Activated naive CD8-positive, alpha-beta T cell treated with anti-CD3 and anti-CD28 coated beads for 36 hours (primary cell): Measurements from ENCODE around the gene PARP15. TPM values are rescaled to one million over a fixed set of nuclear protein-coding genes. Genes with fewer than 3 reads are reported as not detected.

Source experiments
- DNase-seq: peaks from one replicate; pipeline ENCODE4 v3.0.0; 2021
- H3K27ac Mint-ChIP-seq: one replicate; pipeline ENCODE4 v1.8.0; 2022; ENCODE audit warnings: mild to moderate bottlenecking, moderate library complexity, mixed read lengths
- H3K27me3 Mint-ChIP-seq: one replicate; pipeline ENCODE4 v1.8.0; 2022; ENCODE audit warnings: mild to moderate bottlenecking, mixed read lengths
- H3K36me3 Mint-ChIP-seq: one replicate; pipeline ENCODE4 v1.8.0; 2021; ENCODE audit warnings: mild to moderate bottlenecking, mixed read lengths
- H3K4me1 Mint-ChIP-seq: one replicate; pipeline ENCODE4 v1.8.0; 2021; ENCODE audit warnings: mixed read lengths
- H3K4me3 Mint-ChIP-seq: one replicate; pipeline ENCODE4 v1.8.0; 2022; ENCODE audit warnings: mild to moderate bottlenecking, moderate library complexity, mixed read lengths
- H3K9me3 Mint-ChIP-seq: one replicate; pipeline ENCODE4 v1.8.0; 2022; ENCODE audit warnings: mixed read lengths
- total RNA-seq, 2 experiments: library from RNA; stranded (reverse); gene quantifications; one replicate each; pipeline ENCODE4 v1.2.3, GENCODE V29; 2021

PARP15 gene
- total RNA-seq, 2 experiments from 2014 or later = 8.7 to 9.1 TPM

DNA sequence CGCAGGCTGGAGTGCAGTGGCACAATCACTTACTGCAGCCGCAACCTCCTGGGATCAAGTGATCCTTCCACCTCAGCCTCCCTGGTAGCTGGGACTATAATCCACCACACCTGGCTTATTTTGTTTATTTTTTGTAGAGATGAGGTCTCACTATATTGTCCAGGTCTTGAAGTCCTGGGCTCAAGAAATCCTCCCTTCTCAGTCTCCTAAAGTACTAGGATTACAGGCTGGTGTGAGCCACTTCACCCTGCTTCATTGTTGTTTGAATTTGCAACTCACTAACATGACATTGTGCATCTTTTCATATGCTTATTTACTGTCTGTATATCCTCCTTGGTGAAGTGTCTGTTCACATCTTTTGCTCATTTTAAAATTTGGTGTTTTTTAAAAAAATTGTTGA lies 10.1 kb downstream of the PARP15 start:
- Mint-ChIP-seq H3K27me3 (no peaks in the 10 kb centered on the region), H3K4me1 (peaks cover 43% of the 10 kb centered on the region), H3K9me3 (peaks cover 9% of the 10 kb centered on the region), H3K27ac (no peak overlapping the region), H3K4me3 (no peak overlapping the region), H3K36me3 (peaks cover 38% of the 10 kb centered on the region)
- DNase-seq = no peak

DNA sequence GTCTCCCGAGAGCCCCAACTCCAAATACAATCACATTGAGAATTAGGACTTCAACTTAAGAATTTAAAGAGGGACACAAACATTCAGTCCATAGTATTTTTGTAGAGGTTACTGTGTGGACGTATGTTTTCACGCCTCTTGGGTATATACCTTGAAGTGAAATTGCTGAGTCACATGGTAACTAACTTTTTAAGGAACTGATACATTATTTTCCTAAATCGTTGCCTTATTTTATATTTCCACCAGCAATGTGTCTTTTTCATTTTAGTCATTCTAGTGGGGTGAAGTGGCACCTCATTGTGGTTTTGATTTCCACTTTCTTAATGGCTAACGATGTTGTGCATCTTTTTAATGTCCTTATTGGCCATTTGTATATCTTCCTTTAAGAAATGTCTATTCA lies 11.8 kb downstream of the PARP15 start:
- Mint-ChIP-seq H3K9me3 (peaks cover 1% of the 10 kb centered on the region), H3K36me3 (peaks cover 24% of the 10 kb centered on the region), H3K27me3 (no peaks in the 10 kb centered on the region), H3K4me1 (peaks cover 37% of the 10 kb centered on the region), H3K27ac (peak overlapping the region; percentile 36), H3K4me3 (no peak overlapping the region)
- DNase-seq = no peak

DNA sequence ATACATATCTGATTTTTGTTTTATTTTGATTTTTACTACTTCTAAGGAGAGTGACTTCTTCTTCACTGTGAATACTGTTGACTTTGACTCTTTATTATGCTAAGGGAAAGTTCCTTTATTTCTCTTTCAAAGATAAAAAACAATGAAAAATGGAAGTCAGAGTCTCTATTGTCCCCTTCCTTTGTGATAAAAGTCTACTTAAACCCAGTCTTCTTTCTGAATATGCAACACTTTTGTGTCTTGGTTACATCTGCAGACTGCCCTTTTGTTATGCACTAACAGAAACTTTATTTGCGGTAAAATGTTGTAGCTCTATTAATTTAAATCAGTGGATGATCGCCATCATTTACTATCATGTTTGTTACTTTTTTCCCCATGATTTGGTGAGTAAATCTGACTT lies 13.2 kb downstream of the PARP15 start:
- Mint-ChIP-seq H3K4me3 (no peak overlapping the region), H3K27ac (no peak overlapping the region), H3K9me3 (peaks cover 1% of the 10 kb centered on the region), H3K27me3 (no peaks in the 10 kb centered on the region), H3K36me3 (peaks cover 19% of the 10 kb centered on the region), H3K4me1 (peaks cover 31% of the 10 kb centered on the region)
- DNase-seq = no peak

DNA sequence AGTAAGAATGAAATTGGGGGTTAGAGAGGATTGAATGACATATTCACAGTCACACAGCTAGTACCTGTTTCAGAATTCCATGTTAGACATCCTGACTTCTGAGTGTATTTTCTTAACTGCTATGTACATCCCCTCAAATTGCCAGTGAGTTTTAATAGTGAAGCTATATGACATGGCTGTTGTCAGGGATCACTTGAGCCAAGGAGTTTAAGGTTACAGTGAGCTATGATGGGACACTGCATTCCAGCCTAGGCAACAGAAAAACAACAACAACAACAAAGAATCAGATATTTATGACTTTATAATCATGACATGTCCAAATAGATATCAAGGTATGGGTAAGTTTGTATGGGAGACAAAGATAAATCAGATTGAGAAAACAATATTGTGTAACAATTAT lies 16.6 kb downstream of the PARP15 start:
- Mint-ChIP-seq H3K36me3 (peaks cover 29% of the 10 kb centered on the region), H3K27ac (no peak overlapping the region), H3K27me3 (no peaks in the 10 kb centered on the region), H3K4me1 (peaks cover 13% of the 10 kb centered on the region), H3K4me3 (no peak overlapping the region), H3K9me3 (peaks cover 3% of the 10 kb centered on the region)
- DNase-seq = no peak

DNA sequence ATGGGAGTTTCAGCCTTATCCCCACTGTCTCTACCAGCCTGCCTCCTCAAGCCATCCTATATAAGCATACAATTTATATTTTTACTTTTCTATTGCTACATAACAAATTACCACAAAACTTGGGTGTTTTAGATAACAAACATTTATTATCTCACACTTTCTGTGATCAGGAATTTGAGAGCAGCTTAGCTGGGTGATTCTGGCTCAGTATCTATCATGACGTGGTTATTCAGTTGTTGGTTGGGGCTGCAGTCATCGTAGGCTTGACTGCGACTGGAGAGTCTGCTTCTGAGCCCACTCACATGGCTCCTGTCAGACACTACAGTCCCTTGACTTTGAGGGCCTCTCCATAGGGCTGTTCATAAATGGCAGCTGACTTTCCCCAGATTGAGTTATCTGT lies 20.7 kb downstream of the PARP15 start:
- no peak for DNase-seq
- Mint-ChIP-seq H3K27ac (peak overlapping the region; percentile 14), H3K4me3 (no peak overlapping the region), H3K9me3 (peaks cover 2% of the 10 kb centered on the region), H3K4me1 (peaks cover 7% of the 10 kb centered on the region), H3K36me3 (peaks cover 24% of the 10 kb centered on the region), H3K27me3 (no peaks in the 10 kb centered on the region)

DNA sequence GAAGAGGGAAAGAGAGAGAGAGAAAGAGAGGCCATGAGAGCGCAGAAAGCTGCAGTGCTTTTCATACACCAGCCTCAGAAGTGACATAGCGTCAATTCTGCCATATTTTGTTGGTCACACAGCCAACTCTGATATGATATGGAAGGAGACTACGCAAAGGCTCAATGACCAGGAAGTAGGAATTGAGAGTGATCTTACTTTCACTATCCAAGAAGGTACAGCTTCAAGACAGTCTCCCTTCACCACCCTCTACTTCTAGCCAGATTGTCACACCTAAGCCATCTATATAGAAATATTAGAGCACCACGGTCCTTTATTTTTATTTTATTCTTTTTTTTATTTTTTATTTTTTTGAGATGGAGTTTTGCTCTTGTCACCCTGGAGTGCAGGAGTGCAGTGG lies 21.1 kb downstream of the PARP15 start:
- Mint-ChIP-seq H3K4me3 (no peak overlapping the region), H3K27me3 (no peaks in the 10 kb centered on the region), H3K36me3 (peaks cover 27% of the 10 kb centered on the region), H3K27ac (peak overlapping the region; percentile 14), H3K9me3 (peaks cover 2% of the 10 kb centered on the region), H3K4me1 (peaks cover 11% of the 10 kb centered on the region)
- no peak for DNase-seq

DNA sequence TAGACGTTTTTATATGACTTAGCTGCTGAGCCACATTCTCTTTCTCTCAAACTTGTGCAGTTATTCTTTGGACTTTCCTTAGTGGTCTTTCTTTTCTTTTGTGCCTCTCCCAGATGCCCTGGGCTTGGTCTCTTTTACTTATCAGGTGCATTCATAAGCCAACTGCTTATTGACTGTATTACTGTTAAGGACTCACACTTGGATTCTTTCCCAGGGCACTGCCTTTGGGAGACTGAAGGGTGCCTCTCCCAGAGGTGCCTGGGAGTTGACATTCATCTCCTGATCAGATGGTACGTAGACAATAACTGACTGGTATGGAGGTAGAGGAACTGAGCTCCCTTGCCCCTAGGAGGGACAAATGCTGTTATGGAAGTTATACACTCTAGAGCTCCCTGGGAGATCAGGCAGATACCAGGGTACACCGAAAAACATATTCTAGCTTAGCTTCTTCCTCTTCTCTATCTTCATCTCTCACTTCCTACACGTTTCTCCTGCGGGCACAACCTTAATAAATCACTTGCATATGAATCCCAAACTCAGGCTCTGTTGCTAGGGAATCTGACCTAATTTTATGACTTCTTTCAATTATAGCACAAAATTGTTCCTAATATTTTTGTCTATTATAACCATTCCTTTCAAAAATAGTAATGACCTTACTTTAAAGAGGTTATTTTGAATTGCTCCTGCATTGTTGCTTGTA lies 24.7 kb downstream of the PARP15 start:
- peaks cover 19% of the 10 kb centered on the region for H3K36me3 Mint-ChIP-seq
- no peak overlapping the region for H3K4me3 Mint-ChIP-seq
- peaks cover 1% of the 10 kb centered on the region for H3K9me3 Mint-ChIP-seq
- H3K4me1 Mint-ChIP-seq = peaks cover 15% of the 10 kb centered on the region
- no peak overlapping the region for H3K27ac Mint-ChIP-seq
- DNase-seq = no peak
- no peaks in the 10 kb centered on the region for H3K27me3 Mint-ChIP-seq

DNA sequence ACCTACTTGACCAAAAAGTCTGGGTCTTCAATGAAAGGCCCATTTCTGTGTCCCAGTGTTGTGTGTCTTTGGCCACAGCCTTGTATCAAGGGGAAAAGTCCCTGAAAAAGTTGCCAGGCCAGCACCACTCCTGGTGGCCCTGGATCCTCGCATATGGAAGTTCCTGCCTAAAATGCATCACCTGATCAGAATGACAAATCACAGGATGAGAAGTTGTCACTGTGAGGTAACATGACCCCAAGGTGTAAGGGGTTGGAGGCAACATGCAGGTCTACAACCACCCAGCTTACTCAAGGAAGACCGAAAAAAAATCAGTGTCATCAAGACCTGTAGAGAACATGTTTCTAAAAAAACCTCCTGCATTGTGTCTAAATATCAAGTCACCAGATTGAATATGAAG lies 25.6 kb downstream of the PARP15 start:
- H3K4me1 Mint-ChIP-seq = peaks cover 15% of the 10 kb centered on the region
- H3K27ac Mint-ChIP-seq = no peak overlapping the region
- no peaks in the 10 kb centered on the region for H3K27me3 Mint-ChIP-seq
- no peak for DNase-seq
- H3K36me3 Mint-ChIP-seq = peaks cover 16% of the 10 kb centered on the region
- no peak overlapping the region for H3K4me3 Mint-ChIP-seq
- H3K9me3 Mint-ChIP-seq = peaks cover 1% of the 10 kb centered on the region

DNA sequence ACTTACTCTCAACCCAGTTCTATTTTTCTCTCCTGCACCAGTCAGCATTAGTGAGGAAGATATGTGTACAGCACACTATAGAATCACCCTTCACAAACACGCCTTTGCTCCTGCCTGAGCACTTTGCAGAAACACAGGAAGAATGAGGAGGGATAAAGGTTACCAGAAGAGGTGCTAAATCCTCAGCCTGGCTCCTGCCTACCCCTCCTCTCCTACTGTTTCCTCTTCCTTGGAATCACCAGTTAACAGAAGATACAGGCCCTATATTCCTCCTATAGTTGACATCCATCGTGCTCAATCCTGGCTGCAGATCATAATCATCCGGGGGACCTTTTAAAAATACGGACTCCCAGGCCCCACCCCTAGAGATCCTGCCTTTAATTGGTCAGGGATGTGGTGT lies 28.9 kb downstream of the PARP15 start:
- H3K9me3 Mint-ChIP-seq = peaks cover 8% of the 10 kb centered on the region
- H3K27ac Mint-ChIP-seq = no peak overlapping the region
- H3K4me3 Mint-ChIP-seq = no peak overlapping the region
- no peaks in the 10 kb centered on the region for H3K27me3 Mint-ChIP-seq
- peaks cover 31% of the 10 kb centered on the region for H3K4me1 Mint-ChIP-seq
- H3K36me3 Mint-ChIP-seq = peaks cover 25% of the 10 kb centered on the region
- no peak for DNase-seq

DNA sequence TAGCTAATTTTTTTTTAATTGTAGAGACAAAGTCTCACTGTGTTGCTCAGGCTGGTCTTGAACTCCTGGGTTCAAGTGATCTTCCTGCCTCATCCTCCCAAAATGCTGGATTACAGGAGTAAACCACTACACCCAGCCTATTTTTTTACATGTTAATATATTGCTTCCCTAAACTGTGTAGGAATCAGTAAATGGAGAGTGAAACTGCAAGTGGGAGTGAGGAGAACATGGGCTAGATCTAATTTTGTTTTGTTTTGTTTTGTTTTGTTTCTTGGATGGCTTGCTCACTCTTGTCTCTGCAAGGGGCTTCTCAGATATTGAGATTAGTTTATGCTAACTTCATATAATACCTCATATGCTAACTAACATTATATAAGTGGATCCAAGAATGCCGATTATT lies 31.5 kb downstream of the PARP15 start:
- Mint-ChIP-seq H3K27me3 (no peaks in the 10 kb centered on the region), H3K4me1 (peaks cover 24% of the 10 kb centered on the region), H3K4me3 (no peak overlapping the region), H3K9me3 (peaks cover 11% of the 10 kb centered on the region), H3K27ac (peak overlapping the region; percentile 89), H3K36me3 (peaks cover 31% of the 10 kb centered on the region)
- no peak for DNase-seq

DNA sequence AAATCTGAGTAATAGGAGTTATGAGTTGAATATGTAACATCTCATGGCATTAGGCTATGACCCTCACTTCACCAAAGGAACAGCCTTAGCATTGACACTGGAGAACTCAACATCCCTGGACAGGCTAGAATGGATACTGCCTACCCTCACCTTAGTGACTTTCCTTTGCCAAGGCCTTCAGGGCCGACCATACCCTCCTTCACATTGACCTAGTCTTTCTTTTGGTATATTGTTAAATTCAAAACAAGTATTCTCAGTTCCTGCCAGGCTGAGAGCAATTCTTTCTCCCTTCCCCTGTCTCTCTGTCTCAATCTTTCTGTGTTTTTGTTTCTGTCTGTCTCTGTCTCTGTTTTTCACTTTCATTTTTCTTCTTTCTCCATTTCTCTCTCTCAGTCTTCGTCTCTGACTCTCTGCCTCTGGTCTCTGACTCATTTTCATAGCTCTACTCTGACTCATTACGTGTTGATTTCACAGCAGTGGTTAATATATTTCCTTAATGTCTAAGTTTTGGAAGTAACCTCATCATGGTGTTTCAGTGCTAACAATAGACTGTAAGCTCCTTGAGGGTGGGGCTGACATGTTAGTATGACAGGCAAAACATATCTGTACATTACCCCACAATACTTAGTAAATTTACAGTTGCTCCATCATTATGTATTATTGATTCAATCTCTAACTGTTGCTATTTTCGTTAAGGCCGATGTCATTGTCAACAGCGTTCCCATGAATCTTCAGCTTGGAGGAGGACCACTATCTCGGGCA lies 32.5 kb downstream of the PARP15 start:
- H3K4me1 Mint-ChIP-seq = peaks cover 24% of the 10 kb centered on the region
- peaks cover 29% of the 10 kb centered on the region for H3K36me3 Mint-ChIP-seq
- peak overlapping the region; percentile 89 for H3K27ac Mint-ChIP-seq
- peak overlapping the region; percentile 35 for H3K4me3 Mint-ChIP-seq
- DNase-seq = peak; percentile 14
- H3K27me3 Mint-ChIP-seq = no peaks in the 10 kb centered on the region
- H3K9me3 Mint-ChIP-seq = peaks cover 11% of the 10 kb centered on the region

DNA sequence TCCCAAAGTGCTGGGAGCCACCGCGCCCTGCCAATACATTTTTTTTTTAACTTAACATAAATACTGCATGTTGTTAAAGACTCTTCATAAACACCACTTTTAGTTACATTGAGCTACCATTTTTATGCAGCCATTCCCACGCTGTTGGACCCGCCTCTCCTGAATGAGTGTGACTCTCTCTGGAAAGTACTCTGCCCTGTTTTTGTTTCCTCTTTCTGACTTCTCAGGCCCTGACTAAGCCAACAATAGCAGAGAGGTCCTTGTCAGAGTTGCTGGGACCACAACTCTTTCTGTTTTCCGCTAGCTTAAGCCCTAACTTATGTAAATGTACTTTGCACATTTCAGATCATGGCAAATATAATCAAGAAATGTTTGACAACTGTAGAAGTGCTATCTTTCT lies 35.2 kb downstream of the PARP15 start:
- H3K4me3 Mint-ChIP-seq = no peak overlapping the region
- H3K27ac Mint-ChIP-seq = no peak overlapping the region

DNA sequence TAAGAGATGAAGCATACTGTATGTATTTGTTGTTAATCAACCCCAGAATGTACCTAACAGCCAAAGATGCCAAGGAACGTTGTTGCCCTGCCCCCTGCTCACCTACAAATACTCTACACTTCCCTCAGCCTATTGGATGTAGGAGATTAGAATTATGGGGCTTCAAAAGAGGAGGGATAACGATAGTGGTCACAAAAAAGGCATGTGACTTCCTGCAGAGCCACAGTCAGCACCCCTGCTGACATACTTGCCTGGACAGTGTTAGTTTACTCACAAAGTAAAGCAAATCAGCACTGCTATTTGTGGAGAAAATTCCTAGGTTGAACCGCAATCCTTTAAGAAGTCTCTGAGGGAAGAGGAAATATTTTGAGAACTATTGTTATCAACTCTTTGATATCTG lies 37.9 kb downstream of the PARP15 start:
- H3K27ac Mint-ChIP-seq = no peak overlapping the region
- peaks cover 8% of the 10 kb centered on the region for H3K4me1 Mint-ChIP-seq
- no peak overlapping the region for H3K4me3 Mint-ChIP-seq
- H3K36me3 Mint-ChIP-seq = peaks cover 32% of the 10 kb centered on the region
- H3K9me3 Mint-ChIP-seq = peaks cover 10% of the 10 kb centered on the region
- no peaks in the 10 kb centered on the region for H3K27me3 Mint-ChIP-seq
- DNase-seq = no peak

More for the DNA sequence above, 35.2 kb downstream of the PARP15 start:
- DNase-seq = no peak
- Mint-ChIP-seq H3K27me3 (no peaks in the 10 kb centered on the region), H3K4me1 (peaks cover 24% of the 10 kb centered on the region), H3K36me3 (peaks cover 31% of the 10 kb centered on the region), H3K9me3 (peaks cover 11% of the 10 kb centered on the region)

DNA sequence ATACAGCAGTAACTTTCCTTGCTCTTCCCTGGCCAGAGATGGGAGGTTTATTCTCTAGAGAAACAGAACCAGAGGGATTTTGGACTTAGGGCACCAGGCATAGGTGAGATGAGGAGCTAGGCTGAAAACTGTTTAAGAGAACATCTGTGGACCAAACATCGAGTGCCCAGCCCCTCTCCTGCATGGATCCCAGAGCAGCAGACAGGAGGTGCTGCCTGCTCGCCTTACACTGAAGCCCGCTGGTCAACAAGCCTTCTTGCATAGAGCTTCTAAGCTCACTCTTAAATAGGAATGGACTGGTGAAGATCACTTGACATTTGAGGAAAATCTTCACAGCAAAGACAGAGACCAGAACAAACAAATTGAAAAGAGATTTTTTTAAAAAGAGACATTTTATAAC lies 41.2 kb downstream of the PARP15 start:
- no peaks in the 10 kb centered on the region for H3K4me1 Mint-ChIP-seq
- DNase-seq = no peak
- H3K27me3 Mint-ChIP-seq = no peaks in the 10 kb centered on the region
- no peaks in the 10 kb centered on the region for H3K9me3 Mint-ChIP-seq
- H3K27ac Mint-ChIP-seq = no peak overlapping the region
- H3K36me3 Mint-ChIP-seq = peaks cover 14% of the 10 kb centered on the region
- H3K4me3 Mint-ChIP-seq = no peak overlapping the region

DNA sequence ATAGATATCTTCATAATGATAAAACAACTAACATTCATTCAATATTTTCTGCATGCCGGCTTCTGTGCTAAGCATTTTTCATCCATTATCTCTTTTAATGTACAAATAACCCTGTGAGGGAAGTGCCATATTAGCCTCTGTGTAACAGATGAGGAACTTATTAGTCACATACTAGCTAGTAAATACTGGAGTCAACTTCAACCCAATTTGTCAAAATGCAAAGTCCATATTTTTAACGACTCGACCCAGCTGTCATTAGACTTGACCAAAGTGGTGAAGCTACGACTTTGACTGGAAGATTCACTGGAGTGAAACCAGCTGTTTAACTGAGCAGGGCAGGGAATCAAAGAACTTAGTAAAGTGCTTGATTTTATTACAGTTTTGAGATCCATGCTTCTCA lies 41.6 kb downstream of the PARP15 start:
- no peak for DNase-seq
- Mint-ChIP-seq H3K27me3 (no peaks in the 10 kb centered on the region), H3K27ac (no peak overlapping the region), H3K36me3 (peaks cover 16% of the 10 kb centered on the region), H3K4me1 (no peaks in the 10 kb centered on the region), H3K4me3 (no peak overlapping the region), H3K9me3 (no peaks in the 10 kb centered on the region)

DNA sequence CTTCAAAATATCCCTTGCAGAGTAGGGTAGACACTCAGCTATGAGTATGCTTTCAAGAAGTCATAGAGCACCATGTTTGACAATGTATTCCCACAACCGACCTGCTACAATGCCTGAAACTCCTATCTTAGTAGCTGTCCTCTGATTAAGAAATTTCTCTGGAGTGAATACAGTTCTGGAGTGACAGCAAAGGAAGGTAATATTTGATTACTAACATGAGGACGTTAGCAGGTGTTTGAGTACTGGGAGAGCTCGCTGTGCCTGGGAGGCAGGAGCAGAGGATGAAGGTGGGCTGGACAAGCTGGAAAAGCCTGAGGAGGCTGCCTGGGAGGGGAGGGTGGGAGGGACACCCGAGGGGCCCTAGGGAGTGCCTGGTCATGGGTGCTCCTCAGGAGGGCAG lies 42.9 kb downstream of the PARP15 start:
- H3K4me1 Mint-ChIP-seq = no peaks in the 10 kb centered on the region
- no peak overlapping the region for H3K27ac Mint-ChIP-seq
- no peak for DNase-seq
- H3K4me3 Mint-ChIP-seq = no peak overlapping the region
- H3K9me3 Mint-ChIP-seq = no peaks in the 10 kb centered on the region
- H3K27me3 Mint-ChIP-seq = no peaks in the 10 kb centered on the region
- H3K36me3 Mint-ChIP-seq = peaks cover 16% of the 10 kb centered on the region
